Stimulated activated naive CD8-positive, alpha-beta T cell treated with anti-CD3 and anti-CD28 coated beads, Interleukin-15, Interleukin-2, amounts not matched to agents 100 ng/mL and 50 ng/mL, for 24 hours (primary cell): ENCODE measurements around the gene RIMS4.
A peak's percentile ranks its signal among the peaks of the same experiment; 100 is the strongest.

Source experiments
- H3K27ac Mint-ChIP-seq: one replicate; pipeline ENCODE4 v1.8.0; 2021; ENCODE audit warnings: mild to moderate bottlenecking, mixed read lengths
- H3K27me3 Mint-ChIP-seq: one replicate; pipeline ENCODE4 v1.8.0; 2021; ENCODE audit warnings: mixed read lengths
- H3K36me3 Mint-ChIP-seq: one replicate; pipeline ENCODE4 v1.8.0; 2021; ENCODE audit warnings: low read depth, mixed read lengths
- H3K4me1 Mint-ChIP-seq: one replicate; pipeline ENCODE4 v1.8.0; 2021; ENCODE audit warnings: low read depth, mixed read lengths
- H3K4me3 Mint-ChIP-seq: one replicate; pipeline ENCODE4 v1.8.0; 2021; ENCODE audit warnings: mild to moderate bottlenecking, mixed read lengths
- H3K9me3 Mint-ChIP-seq: one replicate; pipeline ENCODE4 v1.8.0; 2021; ENCODE audit warnings: mixed read lengths

The RIMS4 gene

GRCh38 chr20:44736170-44737021 is 74.0 kb downstream of the RIMS4 start:
- Mint-ChIP-seq H3K4me1 (peaks cover 29% of the 10 kb centered on the region), H3K9me3 (no peaks in the 10 kb centered on the region), H3K27ac (peak overlapping the region; percentile 51), H3K4me3 (peak overlapping the region; percentile 46), H3K36me3 (no peaks in the 10 kb centered on the region), H3K27me3 (peaks cover under 1% of the 10 kb centered on the region)

GRCh38 chr20:44735816-44736169 is 74.6 kb downstream of the RIMS4 start:
- Mint-ChIP-seq H3K9me3 (no peaks in the 10 kb centered on the region), H3K36me3 (no peaks in the 10 kb centered on the region), H3K4me1 (peaks cover 29% of the 10 kb centered on the region), H3K4me3 (peak overlapping the region; percentile 46), H3K27ac (peak overlapping the region; percentile 51), H3K27me3 (no peaks in the 10 kb centered on the region)

GRCh38 chr20:44734938-44735337 is 75.4 kb downstream of the RIMS4 start:
- H3K4me3 Mint-ChIP-seq, result no peak overlapping the region

GRCh38 chr20:44733341-44734069 is 76.8 kb downstream of the RIMS4 start:
- Mint-ChIP-seq H3K4me3 (no peak overlapping the region), H3K27me3 (no peaks in the 10 kb centered on the region), H3K27ac (peak overlapping the region; percentile 26), H3K36me3 (no peaks in the 10 kb centered on the region), H3K9me3 (no peaks in the 10 kb centered on the region), H3K4me1 (peaks cover 26% of the 10 kb centered on the region)

More at GRCh38 chr20:44734938-44735337, 75.4 kb downstream of the RIMS4 start:
- Mint-ChIP-seq H3K27ac (no peak overlapping the region), H3K9me3 (no peaks in the 10 kb centered on the region), H3K27me3 (no peaks in the 10 kb centered on the region), H3K36me3 (no peaks in the 10 kb centered on the region), H3K4me1 (peaks cover 29% of the 10 kb centered on the region)

GRCh38 chr20:44732327-44732726 is 78.0 kb downstream of the RIMS4 start:
- H3K9me3 Mint-ChIP-seq, result no peaks in the 10 kb centered on the region
- no peak overlapping the region for H3K27ac Mint-ChIP-seq
- H3K36me3 Mint-ChIP-seq, result no peaks in the 10 kb centered on the region
- H3K4me1 Mint-ChIP-seq, result peaks cover 25% of the 10 kb centered on the region
- no peak overlapping the region for H3K4me3 Mint-ChIP-seq
- H3K27me3 Mint-ChIP-seq, result no peaks in the 10 kb centered on the region

GRCh38 chr20:44731657-44732056 is 78.7 kb downstream of the RIMS4 start:
- Mint-ChIP-seq H3K4me3 (no peak overlapping the region), H3K27ac (no peak overlapping the region), H3K4me1 (peaks cover 21% of the 10 kb centered on the region), H3K9me3 (no peaks in the 10 kb centered on the region), H3K36me3 (no peaks in the 10 kb centered on the region), H3K27me3 (no peaks in the 10 kb centered on the region)

GRCh38 chr20:44730441-44730840 is 79.9 kb downstream of the RIMS4 start:
- Mint-ChIP-seq H3K36me3 (no peaks in the 10 kb centered on the region), H3K4me1 (peaks cover 15% of the 10 kb centered on the region), H3K27me3 (no peaks in the 10 kb centered on the region), H3K9me3 (no peaks in the 10 kb centered on the region), H3K4me3 (no peak overlapping the region), H3K27ac (no peak overlapping the region)

GRCh38 chr20:44728801-44729443 is 81.4 kb downstream of the RIMS4 start:
- H3K27me3 Mint-ChIP-seq, result no peaks in the 10 kb centered on the region
- no peaks in the 10 kb centered on the region for H3K36me3 Mint-ChIP-seq
- H3K9me3 Mint-ChIP-seq, result no peaks in the 10 kb centered on the region
- H3K27ac Mint-ChIP-seq, result no peak overlapping the region
- peaks cover 15% of the 10 kb centered on the region for H3K4me1 Mint-ChIP-seq
- H3K4me3 Mint-ChIP-seq, result no peak overlapping the region

- Mint-ChIP-seq H3K9me3 (no peaks in the 10 kb centered on the region), H3K27ac (no peak overlapping the region), H3K4me1 (peaks cover 8% of the 10 kb centered on the region), H3K36me3 (no peaks in the 10 kb centered on the region), H3K4me3 (no peak overlapping the region), H3K27me3 (no peaks in the 10 kb centered on the region)
These were observed 82.7 kb downstream of the RIMS4 start for GRCh38 chr20:44727651-44728050.

GRCh38 chr20:44727039-44727438 is 83.3 kb downstream of the RIMS4 start:
- Mint-ChIP-seq H3K27ac (no peak overlapping the region), H3K27me3 (no peaks in the 10 kb centered on the region), H3K4me1 (peaks cover 2% of the 10 kb centered on the region), H3K4me3 (no peak overlapping the region), H3K36me3 (no peaks in the 10 kb centered on the region), H3K9me3 (no peaks in the 10 kb centered on the region)

- H3K27ac Mint-ChIP-seq, result no peak overlapping the region
- H3K9me3 Mint-ChIP-seq, result no peaks in the 10 kb centered on the region
- H3K4me1 Mint-ChIP-seq, result no peaks in the 10 kb centered on the region
- H3K36me3 Mint-ChIP-seq, result no peaks in the 10 kb centered on the region
- no peak overlapping the region for H3K4me3 Mint-ChIP-seq
- H3K27me3 Mint-ChIP-seq, result no peaks in the 10 kb centered on the region
These were observed 84.5 kb downstream of the RIMS4 start for GRCh38 chr20:44725837-44726236.

- H3K27ac Mint-ChIP-seq, result no peak overlapping the region
- H3K36me3 Mint-ChIP-seq, result no peaks in the 10 kb centered on the region
- no peaks in the 10 kb centered on the region for H3K27me3 Mint-ChIP-seq
- no peak overlapping the region for H3K4me3 Mint-ChIP-seq
- H3K4me1 Mint-ChIP-seq, result no peaks in the 10 kb centered on the region
- H3K9me3 Mint-ChIP-seq, result no peaks in the 10 kb centered on the region
These were observed 85.8 kb downstream of the RIMS4 start for GRCh38 chr20:44724423-44725091.

GRCh38 chr20:44723798-44724362 is 86.5 kb downstream of the RIMS4 start:
- no peak overlapping the region for H3K27ac Mint-ChIP-seq

GRCh38 chr20:44723391-44723790 is 87.0 kb downstream of the RIMS4 start:
- H3K36me3 Mint-ChIP-seq, result no peaks in the 10 kb centered on the region
- no peaks in the 10 kb centered on the region for H3K4me1 Mint-ChIP-seq
- no peaks in the 10 kb centered on the region for H3K9me3 Mint-ChIP-seq
- no peak overlapping the region for H3K4me3 Mint-ChIP-seq
- no peaks in the 10 kb centered on the region for H3K27me3 Mint-ChIP-seq
- no peak overlapping the region for H3K27ac Mint-ChIP-seq

More at GRCh38 chr20:44723798-44724362, 86.5 kb downstream of the RIMS4 start:
- Mint-ChIP-seq H3K27me3 (no peaks in the 10 kb centered on the region), H3K4me3 (no peak overlapping the region), H3K4me1 (no peaks in the 10 kb centered on the region), H3K36me3 (no peaks in the 10 kb centered on the region), H3K9me3 (no peaks in the 10 kb centered on the region)
